Lung (tissue), 12 donors: ENCODE data around the gene FOXK1. TPM values are rescaled to one million over a fixed set of nuclear protein-coding genes. Genes with fewer than 3 reads are reported as not detected.

Source experiments
- ATAC-seq: fragments of 200-7000 bp; cut with Tn5 transposase; one replicate; pipeline ENCODE4 v1.9.1; 2020; ENCODE audit warnings: moderate number of reproducible peaks; ENCODE audit not compliant: insufficient read depth, low FRiP score
- DNase-seq, 3 donors: peaks; one replicate each; pipeline ENCODE4 v3.0.0-alpha.2; 2013 to 2017
- H3K27ac ChIP-seq, 2 donors: one replicate each; pipeline ENCODE4 v1.5.1; 2013; ENCODE audit warnings: mild to moderate bottlenecking in 2 of 2, moderate library complexity in 2 of 2, control low read depth in 1 of 2, inconsistent platforms in 1 of 2, low read depth in 1 of 2, low read length in 1 of 2
- H3K27me3 ChIP-seq, 3 donors: one replicate each; pipeline ENCODE4 v1.5.1; 2013; ENCODE audit warnings: low read length in 2 of 3; ENCODE audit not compliant: control insufficient read depth in 3 of 3, insufficient read depth in 3 of 3
- H3K36me3 ChIP-seq, 4 donors: one replicate each; pipeline ENCODE4 v1.5.1; 2013; ENCODE audit warnings: low read length in 4 of 4, mild to moderate bottlenecking in 1 of 4, moderate library complexity in 1 of 4; ENCODE audit not compliant: control insufficient read depth in 4 of 4, insufficient read depth in 4 of 4
- H3K4me1 ChIP-seq, 5 donors: one replicate each; pipeline ENCODE4 v1.5.1; 2013; ENCODE audit warnings: low read length in 5 of 5, mild to moderate bottlenecking in 2 of 5, moderate library complexity in 1 of 5; ENCODE audit not compliant: control insufficient read depth in 5 of 5, insufficient read depth in 5 of 5
- H3K4me3 ChIP-seq: one replicate; pipeline ENCODE4 v1.5.1; 2013; ENCODE audit warnings: mild to moderate bottlenecking, control low read depth, moderate library complexity
- H3K9ac ChIP-seq, 2 donors: one replicate each; pipeline ENCODE4 v1.5.1; 2013; ENCODE audit warnings: low read length in 2 of 2, control low read depth in 1 of 2; ENCODE audit not compliant: insufficient read depth in 1 of 2
- H3K9me3 ChIP-seq, 4 donors: one replicate each; pipeline ENCODE4 v1.5.1; 2013; ENCODE audit warnings: low read length in 3 of 4, mild to moderate bottlenecking in 1 of 4, moderate library complexity in 1 of 4; ENCODE audit not compliant: control insufficient read depth in 4 of 4, insufficient read depth in 3 of 4
- CTCF ChIP-seq: IDR thresholded peaks from 2 replicates; pipeline ENCODE4 v1.5.1; 2012; ENCODE audit warnings: mild to moderate bottlenecking; ENCODE audit errors: control extremely low read depth, extremely low read depth
- WGBS, 2 donors: extraction: QIAGEN DNeasy Blood & Tissue Kit; methylation state at CpG; one replicate each; pipeline ENCODE4 v1.1.7; 2013; 5-methylcytosine and 5-hydroxymethylcytosine counted together
- polyA plus RNA-seq, 2 donors: library from polyadenylated mRNA; stranded (reverse); fragments of 200-250 nt; gene quantifications; one replicate each; pipeline ENCODE4 v1.2.1, GENCODE V29; 2013
- total RNA-seq, 2 donors: library from RNA; depleted of rRNA in 1 of 2; stranded (reverse); fragments of >200 nt in 1 of 2; gene quantifications; one replicate each; pipeline ENCODE4 v1.2.1, GENCODE V29; 2014 to 2021
- donor health status: control.
- donor health status: control.
- donor health status: Bipolar disorder and iron deficiency.
- donor health status: healthy.
- donor health status: DM: yes; HTN: yes; CAD: no.

FOXK1 gene
- total and polyA plus RNA-seq, 4 donors, result 6.4 to 36.2 (median 14.3) TPM

- Histone ChIP-seq H3K36me3 (peaks cover 0 to 8% (median 5%) of the 10 kb centered on the region in 4 donors), H3K4me3 (no peak overlapping the region), H3K27ac (peak overlapping the region; percentile 58 to 97), H3K9ac (peak overlapping the region in 1 of 2 donors; percentile 42), H3K4me1 (peaks cover 6 to 54% (median 25%) of the 10 kb centered on the region in 5 donors), H3K9me3 (no peaks in the 10 kb centered on the region), H3K27me3 (no peaks in the 10 kb centered on the region)
- 70 to 77% methylated on average over 11 of the region's 11 CpGs for WGBS, 2 donors
- no peak for DNase-seq
- no peak for TF ChIP-seq CTCF
- ATAC-seq, result no peak
Measured at GRCh38 chr7:4747746-4748145, 65.7 kb downstream of the FOXK1 start.

- ATAC-seq, result no peak
- Histone ChIP-seq H3K36me3 (peaks cover 0 to 7% (median 4%) of the 10 kb centered on the region in 4 donors), H3K27ac (peak overlapping the region in 1 of 2 donors; percentile 24), H3K9me3 (no peaks in the 10 kb centered on the region), H3K9ac (no peak overlapping the region), H3K4me3 (no peak overlapping the region), H3K4me1 (peaks cover 6 to 52% (median 25%) of the 10 kb centered on the region in 5 donors), H3K27me3 (no peaks in the 10 kb centered on the region)
- 38 to 61% methylated on average over 10 of the region's 10 CpGs for WGBS, 2 donors
- DNase-seq, result peak in 1 of 3 donors; percentile 53
- TF ChIP-seq CTCF, result no peak
Measured at GRCh38 chr7:4748231-4748681, 66.2 kb downstream of the FOXK1 start.

GRCh38 chr7:4749363-4749762, 67.3 kb downstream of the FOXK1 start:
- no peaks in the 10 kb centered on the region for H3K9me3 ChIP-seq
- H3K4me1 ChIP-seq, result peaks cover 3 to 41% (median 15%) of the 10 kb centered on the region in 5 donors
- TF ChIP-seq CTCF, result no peak
- peaks cover 0 to 7% (median 5%) of the 10 kb centered on the region in 4 donors for H3K36me3 ChIP-seq
- H3K9ac ChIP-seq, result no peak overlapping the region
- DNase-seq, result no peak
- WGBS, 2 donors, result 86 to 92% methylated on average over 14 of the region's 14 CpGs
- H3K4me3 ChIP-seq, result no peak overlapping the region
- peak overlapping the region in 1 of 2 donors; percentile 66 for H3K27ac ChIP-seq
- no peaks in the 10 kb centered on the region for H3K27me3 ChIP-seq
- no peak for ATAC-seq

- Histone ChIP-seq H3K27ac (peak overlapping the region in 1 of 2 donors; percentile 66), H3K4me1 (peaks cover 0 to 37% (median 12%) of the 10 kb centered on the region in 5 donors), H3K4me3 (no peak overlapping the region), H3K27me3 (no peaks in the 10 kb centered on the region), H3K9ac (no peak overlapping the region), H3K9me3 (no peaks in the 10 kb centered on the region), H3K36me3 (peaks cover 0 to 7% (median 7%) of the 10 kb centered on the region in 4 donors)
- ATAC-seq (no peak), DNase-seq (no peak)
- 88 to 92% methylated on average over 15 of the region's 15 CpGs for WGBS, 2 donors
- TF ChIP-seq CTCF, result no peak
Measured at GRCh38 chr7:4749798-4750197, 67.7 kb downstream of the FOXK1 start.
